Measurements from ENCODE around the gene CAMTA1.

DNA sequence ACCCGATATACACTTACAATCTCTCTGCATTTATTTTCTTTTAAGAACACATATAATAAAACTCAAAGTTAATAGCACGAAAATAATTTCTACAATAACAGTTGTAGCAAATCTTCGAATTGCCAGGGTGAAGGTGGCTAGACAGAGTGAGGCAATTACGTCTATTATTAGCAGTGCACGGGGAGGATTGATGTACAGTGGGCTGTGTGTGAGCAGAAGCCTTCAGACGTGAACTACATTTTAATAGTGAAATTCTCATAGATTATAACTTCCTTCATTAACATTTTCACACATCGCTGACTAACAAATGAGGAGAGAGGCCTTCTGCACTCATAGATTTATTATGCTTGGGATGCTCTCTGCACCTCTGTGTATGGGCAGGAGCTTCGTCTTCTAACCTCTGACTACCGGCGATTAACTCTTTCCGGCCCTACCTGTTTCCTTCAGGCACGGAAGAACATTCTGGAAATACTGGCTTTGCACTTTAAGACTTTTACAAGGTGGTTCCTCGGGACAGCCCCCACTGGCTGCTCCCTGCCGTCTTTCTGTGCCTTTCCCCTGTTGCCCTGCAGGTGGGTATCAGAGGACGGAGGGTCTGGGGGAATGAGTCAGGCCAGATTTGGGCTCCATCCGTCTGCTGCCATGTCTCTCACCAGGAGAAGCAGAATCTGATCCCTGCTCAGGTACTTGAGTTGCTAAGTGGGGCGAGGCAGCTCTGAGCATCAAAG, 200.5 kb downstream of the CAMTA1 start:
- TF ChIP-seq MXI1 (IDR thresholded peaks at IDR 0.05; ENCODE audit: low read depth, low read length) (no peak), EP300 (IDR thresholded peaks at IDR 0.05; ENCODE audit: borderline replicate concordance in 1 of 2, low read depth in 1 of 2, low read length in 1 of 2) (no peak), POLR2AphosphoS5 (IDR thresholded peaks at IDR 0.05; ENCODE audit: low read depth, low read length) (no peak), RAD21 (IDR thresholded peaks at IDR 0.05; ENCODE audit: low read length) (no peak), NRF1 (IDR thresholded peaks at IDR 0.05; ENCODE audit: low read depth, low read length) (no peak), SIN3A (IDR thresholded peaks at IDR 0.05; ENCODE audit: borderline replicate concordance, low read depth, low read length) (no peak), GABPA (IDR thresholded peaks at IDR 0.05; ENCODE audit: low read depth) (no peak), CTCF (IDR thresholded peaks at IDR 0.05) (no peak), RFX5 (IDR thresholded peaks at IDR 0.05; ENCODE audit: low read length) (no peak), TAF1 (IDR thresholded peaks at IDR 0.05; ENCODE audit: borderline replicate concordance, low read depth, low read length) (no peak), EZH2phosphoT487 (IDR thresholded peaks at IDR 0.05; ENCODE audit: borderline replicate concordance, low read depth) (no peak), ELF1 (IDR thresholded peaks at IDR 0.05) (no peak), RXRA (IDR thresholded peaks at IDR 0.05; ENCODE audit: borderline replicate concordance, low read depth) (no peak), RCOR1 (IDR thresholded peaks at IDR 0.05; ENCODE audit: low read length) (no peak)
